Measurements from ENCODE around the gene CYB5A. TPM values are rescaled to one million over a fixed set of nuclear protein-coding genes. Genes with fewer than 3 reads are reported as not detected.

Gene CYB5A
- total RNA-seq, 4 donors from 2014 or later, result 21.4 to 29.4 (median 23.4) TPM

DNA sequence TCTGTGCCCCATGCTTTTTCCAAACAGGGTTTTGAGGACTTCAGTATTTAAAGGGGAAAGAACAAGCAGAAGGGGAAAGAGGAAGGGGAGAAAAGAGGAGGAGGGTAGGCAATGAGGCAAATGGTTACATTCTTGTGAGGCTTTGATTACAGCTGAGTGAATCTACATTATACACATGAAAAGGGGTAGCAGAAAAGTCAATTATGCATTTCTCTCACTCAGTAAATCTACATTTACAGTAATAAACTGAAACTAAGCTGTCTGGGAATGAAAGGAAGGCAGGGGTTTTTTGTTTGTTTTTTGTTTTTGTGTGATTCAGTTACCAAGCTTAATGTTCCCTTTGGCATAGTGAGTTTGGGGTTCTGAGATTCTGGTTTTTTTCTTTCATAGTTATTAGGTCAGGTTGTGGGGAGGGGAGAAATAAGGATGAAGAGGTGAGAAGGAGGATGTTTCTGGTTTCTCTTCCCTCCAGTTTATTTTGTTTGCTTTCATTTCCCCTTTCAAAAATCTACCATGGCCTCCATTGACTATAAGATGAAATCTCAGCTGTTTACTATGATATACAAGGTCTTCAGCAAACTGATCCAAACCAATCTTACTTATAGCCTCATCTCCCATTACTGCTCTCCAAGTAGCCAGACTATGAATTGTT lies 42.6 kb upstream of the CYB5A start:
- ATAC-seq, result no peak
- Histone ChIP-seq H3K36me3 (no peaks in the 10 kb centered on the region), H3K4me3 (no peak overlapping the region), H3K9me3 (no peaks in the 10 kb centered on the region), H3K27ac (no peak overlapping the region), H3K27me3 (no peaks in the 10 kb centered on the region), H3K4me1 (no peaks in the 10 kb centered on the region)
- TF ChIP-seq, protein P1, sequence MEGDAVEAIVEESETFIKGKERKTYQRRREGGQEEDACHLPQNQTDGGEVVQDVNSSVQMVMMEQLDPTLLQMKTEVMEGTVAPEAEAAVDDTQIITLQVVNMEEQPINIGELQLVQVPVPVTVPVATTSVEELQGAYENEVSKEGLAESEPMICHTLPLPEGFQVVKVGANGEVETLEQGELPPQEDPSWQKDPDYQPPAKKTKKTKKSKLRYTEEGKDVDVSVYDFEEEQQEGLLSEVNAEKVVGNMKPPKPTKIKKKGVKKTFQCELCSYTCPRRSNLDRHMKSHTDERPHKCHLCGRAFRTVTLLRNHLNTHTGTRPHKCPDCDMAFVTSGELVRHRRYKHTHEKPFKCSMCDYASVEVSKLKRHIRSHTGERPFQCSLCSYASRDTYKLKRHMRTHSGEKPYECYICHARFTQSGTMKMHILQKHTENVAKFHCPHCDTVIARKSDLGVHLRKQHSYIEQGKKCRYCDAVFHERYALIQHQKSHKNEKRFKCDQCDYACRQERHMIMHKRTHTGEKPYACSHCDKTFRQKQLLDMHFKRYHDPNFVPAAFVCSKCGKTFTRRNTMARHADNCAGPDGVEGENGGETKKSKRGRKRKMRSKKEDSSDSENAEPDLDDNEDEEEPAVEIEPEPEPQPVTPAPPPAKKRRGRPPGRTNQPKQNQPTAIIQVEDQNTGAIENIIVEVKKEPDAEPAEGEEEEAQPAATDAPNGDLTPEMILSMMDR (IDR thresholded peaks at IDR 0.05 in 4 of 5, conservative IDR thresholded peaks at IDR 0.05 in 1 of 5), result no peak
- TF ChIP-seq POLR2A (IDR thresholded peaks at IDR 0.05), result no peak
- no peak for DNase-seq
- intact Hi-C loops (cut with DNase I; ENCODE audit: low total_unique reads), result no loop called here
- in situ Hi-C loops (cut with MboI; ENCODE audit: low sequenced_read_pairs in 4 of 4), result loop anchor here in 1 of 4 donors (10.0 kb wide), 1 partner anchor 130 kb away; no protein-coding TSS in a partner anchor

DNA sequence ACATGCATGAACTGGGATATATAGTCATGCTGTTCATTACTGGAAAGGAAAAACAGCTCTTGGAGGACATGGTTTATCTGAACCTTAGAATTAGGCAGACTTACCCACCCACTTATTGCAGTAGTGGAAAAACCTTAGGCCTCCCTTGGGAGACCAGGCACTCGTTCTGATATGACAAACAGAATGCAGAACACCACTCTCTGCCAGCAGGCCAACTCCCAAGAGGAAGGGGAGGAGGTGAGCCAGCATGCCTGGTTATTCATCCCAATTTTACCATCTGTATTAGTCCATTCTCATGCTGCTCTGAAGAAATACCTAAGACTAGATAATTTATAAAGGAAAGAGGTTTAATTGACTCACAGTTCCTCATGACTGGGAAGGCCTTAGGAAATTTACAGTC lies 41.3 kb upstream of the CYB5A start:
- intact Hi-C loops (cut with DNase I; ENCODE audit: low total_unique reads) (no loop called here), in situ Hi-C loops (cut with MboI; ENCODE audit: low sequenced_read_pairs in 4 of 4) (loop anchor here in 1 of 4 donors (10.0 kb wide), 1 partner anchor 128 kb away; no protein-coding TSS in a partner anchor)
- Histone ChIP-seq H3K27me3 (no peaks in the 10 kb centered on the region), H3K9me3 (no peaks in the 10 kb centered on the region), H3K4me1 (no peaks in the 10 kb centered on the region), H3K4me3 (no peak overlapping the region), H3K27ac (no peak overlapping the region), H3K36me3 (no peaks in the 10 kb centered on the region)
- ATAC-seq (no peak), DNase-seq (no peak)
- TF ChIP-seq POLR2A (IDR thresholded peaks at IDR 0.05), result no peak
- TF ChIP-seq, protein P1 (IDR thresholded peaks at IDR 0.05 in 4 of 5, conservative IDR thresholded peaks at IDR 0.05 in 1 of 5), result no peak

DNA sequence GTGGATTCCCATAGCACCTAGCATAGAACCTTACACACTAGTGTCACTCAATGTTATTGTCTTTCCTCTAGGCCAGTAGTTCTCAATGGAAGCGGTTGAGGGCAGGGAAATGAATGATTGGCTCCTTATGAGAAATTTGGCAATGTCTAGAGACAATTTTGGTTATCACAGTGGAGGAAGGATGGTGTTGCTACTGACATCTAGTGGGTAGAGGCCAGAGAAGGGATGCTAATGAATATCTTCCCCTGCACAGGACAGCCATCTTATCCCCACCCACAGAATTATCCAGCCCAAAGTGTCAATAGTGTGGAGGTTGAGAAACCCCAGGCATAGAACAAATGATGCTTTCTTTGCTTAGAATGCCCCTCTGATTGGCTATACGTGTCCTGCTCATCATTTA lies 39.6 kb upstream of the CYB5A start:
- in situ Hi-C loops (cut with MboI; ENCODE audit: low sequenced_read_pairs in 4 of 4) (loop anchor here in 1 of 4 donors (10.0 kb wide), 1 partner anchor 127 kb away; no protein-coding TSS in a partner anchor), intact Hi-C loops (cut with DNase I; ENCODE audit: low total_unique reads) (no loop called here)
- no peaks in the 10 kb centered on the region for H3K27me3 ChIP-seq
- no peak overlapping the region for H3K27ac ChIP-seq
- ATAC-seq (no peak), DNase-seq (no peak)
- H3K4me3 ChIP-seq, result no peak overlapping the region
- no peaks in the 10 kb centered on the region for H3K36me3 ChIP-seq
- no peaks in the 10 kb centered on the region for H3K9me3 ChIP-seq
- no peaks in the 10 kb centered on the region for H3K4me1 ChIP-seq
- TF ChIP-seq, protein P1 (IDR thresholded peaks at IDR 0.05 in 4 of 5, conservative IDR thresholded peaks at IDR 0.05 in 1 of 5), result no peak
- no peak for TF ChIP-seq POLR2A (IDR thresholded peaks at IDR 0.05)

DNA sequence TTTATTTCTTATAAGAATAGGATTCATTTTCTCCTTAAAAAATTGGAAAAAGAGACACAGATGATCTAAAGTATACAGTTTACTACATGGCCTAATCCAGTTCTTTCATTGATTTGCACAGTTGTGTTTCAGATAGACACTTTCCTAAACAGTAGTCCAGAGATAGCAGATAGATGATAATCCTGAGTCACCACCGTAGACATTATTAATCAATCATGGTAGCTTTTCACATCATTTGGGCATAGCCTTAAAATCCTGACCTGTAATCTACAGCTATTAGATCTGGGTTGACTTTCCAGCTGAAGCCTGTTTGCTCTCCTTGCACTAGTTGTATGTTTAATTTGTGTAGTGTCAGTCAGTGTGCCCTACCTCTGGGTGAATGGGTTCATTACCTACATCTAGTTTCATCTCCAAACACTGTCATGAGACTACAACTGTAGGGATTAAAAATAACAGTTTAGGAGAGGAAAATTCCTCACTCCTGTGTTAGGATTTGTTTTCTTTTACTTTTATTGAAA lies 38.0 kb upstream of the CYB5A start:
- no peak for TF ChIP-seq POLR2A (IDR thresholded peaks at IDR 0.05)
- TF ChIP-seq, protein P1 (IDR thresholded peaks at IDR 0.05 in 4 of 5, conservative IDR thresholded peaks at IDR 0.05 in 1 of 5), result no peak
- in situ Hi-C loops (cut with MboI; ENCODE audit: low sequenced_read_pairs in 4 of 4), result loop anchor here in 1 of 4 donors (10.0 kb wide), 1 partner anchor 125 kb away; no protein-coding TSS in a partner anchor
- H3K27ac ChIP-seq, result no peak overlapping the region
- no peak for DNase-seq
- H3K27me3 ChIP-seq, result no peaks in the 10 kb centered on the region
- ATAC-seq, result no peak
- no peaks in the 10 kb centered on the region for H3K9me3 ChIP-seq
- no peaks in the 10 kb centered on the region for H3K36me3 ChIP-seq
- intact Hi-C loops (cut with DNase I; ENCODE audit: low total_unique reads), result no loop called here
- no peaks in the 10 kb centered on the region for H3K4me1 ChIP-seq
- no peak overlapping the region for H3K4me3 ChIP-seq

Data from gastrocnemius medialis (tissue), 4 donors.